CD14-positive monocyte (primary cell): ENCODE data around the gene MSI2. TPM values are rescaled to one million over a fixed set of nuclear protein-coding genes. Genes with fewer than 3 reads are reported as not detected.

Experiments
- DNase-seq, 3 donors: peaks; one replicate each; pipeline ENCODE4 v3.0.0-alpha.2; 2011 to 2022
- H2AFZ ChIP-seq: 2 replicates; pipeline ENCODE4 v1.6.0; 2012; ENCODE audit warnings: mild to moderate bottlenecking, low read depth, low read length, inconsistent platforms; ENCODE audit not compliant: insufficient read depth, poor library complexity, severe bottlenecking
- H3K27ac ChIP-seq, 2 donors: 1 replicate in 1 of 2; 2 replicates in 1 of 2; pipeline ENCODE4 v1.5.1; 2012 to 2013; ENCODE audit warnings: low read length in 2 of 2, control low read depth in 1 of 2, inconsistent platforms in 1 of 2, low read depth in 1 of 2, mild to moderate bottlenecking in 1 of 2
- H3K27me3 ChIP-seq, 2 donors: one replicate each; pipeline versions ENCODE4 v1.6.0 to v1.6.1; 2011 to 2013; ENCODE audit warnings: low read length in 2 of 2; ENCODE audit not compliant: control insufficient read depth in 2 of 2, insufficient read depth in 2 of 2
- H3K36me3 ChIP-seq, 2 donors: replicated peaks in 1 of 2; 1 replicate in 1 of 2; 2 replicates in 1 of 2; pipeline versions ENCODE4 v1.5.1 to v1.6.1; 2012 to 2013; ENCODE audit warnings: low read length in 2 of 2, control low read depth in 1 of 2, inconsistent platforms in 1 of 2, mild to moderate bottlenecking in 1 of 2; ENCODE audit not compliant: insufficient read depth in 2 of 2, control insufficient read depth in 1 of 2
- H3K4me1 ChIP-seq, 2 donors: 1 replicate in 1 of 2; 2 replicates in 1 of 2; pipeline versions ENCODE4 v1.5.1 to v1.6.1; 2012 to 2013; ENCODE audit warnings: low read length in 2 of 2, control low read depth in 1 of 2, inconsistent platforms in 1 of 2, mild to moderate bottlenecking in 1 of 2, moderate library complexity in 1 of 2; ENCODE audit not compliant: insufficient read depth in 2 of 2, control insufficient read depth in 1 of 2
- H3K4me2 ChIP-seq: replicated peaks from 2 replicates; pipeline ENCODE3; 2012; ENCODE audit warnings: low read length, moderate library complexity, mild to moderate bottlenecking; ENCODE audit not compliant: poor library complexity, severe bottlenecking; ENCODE audit errors: extremely low read depth
- H3K4me3 ChIP-seq, 3 experiments: fragments of 200-600 bp in 1 of 3; sonication (generic) in 1 of 3; replicated peaks in 1 of 3; 1 replicate in 2 of 3; 2 replicates in 1 of 3; pipeline ENCODE4 v1.5.1; 2011 to 2013; ENCODE audit warnings: low read length in 3 of 3, mild to moderate bottlenecking in 3 of 3, control low read depth in 2 of 3, low read depth in 2 of 3, inconsistent platforms in 1 of 3, moderate library complexity in 1 of 3
- H3K79me2 ChIP-seq: 2 replicates; pipeline ENCODE4 v1.6.0; 2012; ENCODE audit warnings: mild to moderate bottlenecking, control low read depth, inconsistent platforms, low read length, moderate library complexity; ENCODE audit not compliant: insufficient read depth
- H3K9ac ChIP-seq: 2 replicates; pipeline ENCODE4 v1.6.0; 2017; ENCODE audit warnings: low read length, mild to moderate bottlenecking; ENCODE audit not compliant: insufficient read depth, poor library complexity, severe bottlenecking
- H3K9me3 ChIP-seq, 2 donors: replicated peaks in 1 of 2; 1 replicate in 1 of 2; 2 replicates in 1 of 2; pipeline versions ENCODE4 v1.5.1 to v1.6.1; 2012 to 2013; ENCODE audit warnings: low read length in 2 of 2, control low read depth in 1 of 2; ENCODE audit not compliant: control insufficient read depth in 1 of 2, insufficient read depth in 1 of 2
- H4K20me1 ChIP-seq: 2 replicates; pipeline ENCODE4 v1.6.0; 2012; ENCODE audit warnings: mild to moderate bottlenecking, low read length, control low read depth, moderate library complexity; ENCODE audit not compliant: insufficient read depth
- H3K27ac Mint-ChIP-seq, 7 donors: one replicate each; pipeline ENCODE4 v1.8.0; 2020; ENCODE audit warnings: mild to moderate bottlenecking in 7 of 7, mixed read lengths in 7 of 7, moderate library complexity in 6 of 7, inconsistent platforms in 2 of 7
- H3K27me3 Mint-ChIP-seq, 3 donors: one replicate each; pipeline ENCODE4 v1.8.0; 2021 to 2022; ENCODE audit warnings: low read depth in 3 of 3, mild to moderate bottlenecking in 3 of 3, mixed read lengths in 3 of 3, moderate library complexity in 3 of 3, inconsistent platforms in 1 of 3
- H3K36me3 Mint-ChIP-seq, 2 donors: one replicate each; pipeline ENCODE4 v1.8.0; 2020; ENCODE audit warnings: mixed read lengths in 2 of 2, inconsistent platforms in 1 of 2, mild to moderate bottlenecking in 1 of 2
- H3K4me1 Mint-ChIP-seq: one replicate; pipeline ENCODE4 v1.8.0; 2020; ENCODE audit warnings: mild to moderate bottlenecking, mixed read lengths
- H3K4me3 Mint-ChIP-seq, 2 donors: one replicate each; pipeline ENCODE4 v1.8.0; 2020; ENCODE audit warnings: mild to moderate bottlenecking in 2 of 2, mixed read lengths in 2 of 2, moderate library complexity in 1 of 2
- H3K9me3 Mint-ChIP-seq, 7 donors: one replicate each; pipeline ENCODE4 v1.8.0; 2020 to 2022; ENCODE audit warnings: mixed read lengths in 7 of 7, mild to moderate bottlenecking in 6 of 7, moderate library complexity in 6 of 7, inconsistent platforms in 2 of 7
- CTCF ChIP-seq: fragments of 200-600 bp; IDR thresholded peaks from one replicate; pipeline ENCODE4 v1.8.0; 2022; ENCODE audit warnings: antibody characterized with exemption, mild to moderate bottlenecking
- WGBS: methylation state at CpG from one replicate; pipeline ENCODE4 v1.1.5; 2013; ENCODE audit warnings: missing lambda C conversion rate; ENCODE audit not compliant: insufficient coverage; 5-methylcytosine and 5-hydroxymethylcytosine counted together
- intact Hi-C, 2 donors: fragments of 100-400 bp; cut with micrococcal nuclease; formaldehyde crosslinking; loops; one replicate each; pipeline versions ENCODE4 v1.15.0 to v1.15.1; 2023
- polyA plus RNA-seq, 3 donors: library from polyadenylated mRNA; depleted of rRNA in 1 of 3; unstranded in 2 of 3; stranded (reverse) in 1 of 3; fragments of 300-500 nt in 2 of 3; fragments of >200 nt in 1 of 3; fragmentation: Illumina TruSeq in 2 of 3; gene quantifications; 1 replicate in 2 of 3; 2 replicates in 1 of 3; pipeline ENCODE4 v1.2.3, GENCODE V29; 2012 to 2021

Gene MSI2
- polyA plus RNA-seq, 3 donors = 0.20 to 6.6 (median 0.37) TPM

GRCh38 chr17:57504208-57504607, 247.9 kb downstream of the MSI2 start:
- DNase-seq = no peak
- 99% methylated on average over 6 of the region's 8 CpGs for WGBS
- no peaks in the 10 kb centered on the region for H3K79me2 ChIP-seq
- no peak overlapping the region for H2AFZ ChIP-seq
- no peak overlapping the region for H3K4me2 ChIP-seq
- no peak for TF ChIP-seq CTCF
- H3K4me1 Mint-ChIP-seq = no peaks in the 10 kb centered on the region
- no peak overlapping the region for H3K27ac ChIP-seq
- peaks cover 0 to 3% (median 2%) of the 10 kb centered on the region in 3 donors for H3K27me3 Mint-ChIP-seq
- no peaks in the 10 kb centered on the region for H3K4me1 ChIP-seq
- H3K4me3 Mint-ChIP-seq = no peak overlapping the region
- intact Hi-C loops = no loop called here
- no peaks in the 10 kb centered on the region for H3K9me3 ChIP-seq
- no peak overlapping the region for H3K9ac ChIP-seq
- H3K36me3 Mint-ChIP-seq = no peaks in the 10 kb centered on the region
- H3K4me3 ChIP-seq = no peak overlapping the region
- no peaks in the 10 kb centered on the region for H3K36me3 ChIP-seq
- H3K27me3 ChIP-seq = no peaks in the 10 kb centered on the region
- no peaks in the 10 kb centered on the region for H3K9me3 Mint-ChIP-seq
- no peaks in the 10 kb centered on the region for H4K20me1 ChIP-seq
- peak overlapping the region in 1 of 7 donors; percentile 10 for H3K27ac Mint-ChIP-seq

DNA sequence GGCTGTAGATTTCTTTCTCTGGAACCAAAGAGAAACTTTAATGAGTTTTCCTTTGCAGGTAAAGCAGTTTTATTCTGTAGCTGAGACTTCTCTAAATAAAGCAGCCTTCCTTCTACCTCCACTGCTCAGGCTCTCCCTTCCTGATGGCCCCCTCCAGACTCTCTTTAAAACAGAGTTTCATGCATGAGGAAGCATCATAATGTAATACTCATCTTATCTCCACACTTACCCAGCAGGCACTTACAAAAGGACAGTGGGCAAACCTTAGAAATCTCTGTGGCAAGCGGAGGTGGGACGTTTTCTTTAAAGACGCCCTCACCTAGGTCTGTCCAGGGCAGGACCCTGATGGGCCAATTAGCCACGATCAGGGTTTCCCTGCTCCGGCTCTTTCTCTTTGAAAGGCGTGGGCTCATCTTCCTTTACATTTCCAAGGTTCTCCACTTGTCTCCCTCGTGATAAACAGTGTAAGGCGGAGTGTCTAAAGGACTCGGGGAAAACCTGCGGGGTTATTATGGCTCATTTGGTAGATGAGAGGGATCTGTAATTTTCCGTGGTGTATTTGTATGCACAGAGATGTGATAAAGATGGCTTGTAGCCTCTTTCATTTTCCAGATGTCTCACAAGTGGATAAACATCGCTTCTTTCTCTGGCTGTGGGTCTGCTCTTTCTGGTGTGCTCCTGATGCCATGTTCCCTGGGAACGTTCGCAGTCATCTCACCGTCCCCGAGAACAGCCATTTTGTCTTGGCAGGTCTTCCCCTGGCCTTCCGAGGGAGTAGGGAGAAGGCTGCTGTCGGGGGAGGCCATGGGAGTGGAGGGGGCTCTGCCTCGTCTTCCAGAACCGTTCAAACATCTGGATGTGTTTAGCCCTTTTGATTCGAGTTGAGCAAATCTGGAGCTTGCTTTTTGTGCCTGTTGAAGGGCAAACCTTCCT, 249.8 kb downstream of the MSI2 start:
- Histone ChIP-seq H3K27me3 (no peaks in the 10 kb centered on the region), H3K36me3 (no peaks in the 10 kb centered on the region), H3K9ac (no peak overlapping the region), H2AFZ (no peak overlapping the region), H3K4me2 (no peak overlapping the region), H3K27ac (no peak overlapping the region), H3K4me3 (no peak overlapping the region), H4K20me1 (no peaks in the 10 kb centered on the region), H3K9me3 (no peaks in the 10 kb centered on the region), H3K79me2 (no peaks in the 10 kb centered on the region), H3K4me1 (no peaks in the 10 kb centered on the region)
- intact Hi-C loops = no loop called here
- no peak overlapping the region for H3K27ac Mint-ChIP-seq
- 85% methylated on average over 14 of the region's 21 CpGs for WGBS
- H3K27me3 Mint-ChIP-seq = peaks cover 0 to 4% (median 2%) of the 10 kb centered on the region in 3 donors
- H3K36me3 Mint-ChIP-seq = no peaks in the 10 kb centered on the region
- TF ChIP-seq CTCF = no peak
- DNase-seq = no peak
- H3K4me3 Mint-ChIP-seq = no peak overlapping the region
- no peaks in the 10 kb centered on the region for H3K4me1 Mint-ChIP-seq
- H3K9me3 Mint-ChIP-seq = peaks cover 0 to 3% (median 0%) of the 10 kb centered on the region in 7 donors
